Measurements from ENCODE around the gene MSI2.

GRCh38 chr17:57447357-57447989, 191.2 kb downstream of the MSI2 start:
- no peak for TF ChIP-seq CTCF (IDR thresholded peaks at IDR 0.05; ENCODE audit: insufficient read depth, low read length, poor library complexity, severe bottlenecking)
- no peak for TF ChIP-seq EZH2phosphoT487 (conservative IDR thresholded peaks at IDR 0.05; ENCODE audit: low read length)

Data from SU-DHL-6 (cell line).